GM15510 (cell line): ENCODE results near the gene GRIK1.

Experiments
- POLR2A ChIP-seq: IDR thresholded peaks from 3 replicates; pipeline ENCODE4 v1.6.1; 2011; ENCODE audit warnings: borderline replicate concordance; ENCODE audit not compliant: insufficient read length; ENCODE audit errors: extremely low read depth

Gene GRIK1

DNA sequence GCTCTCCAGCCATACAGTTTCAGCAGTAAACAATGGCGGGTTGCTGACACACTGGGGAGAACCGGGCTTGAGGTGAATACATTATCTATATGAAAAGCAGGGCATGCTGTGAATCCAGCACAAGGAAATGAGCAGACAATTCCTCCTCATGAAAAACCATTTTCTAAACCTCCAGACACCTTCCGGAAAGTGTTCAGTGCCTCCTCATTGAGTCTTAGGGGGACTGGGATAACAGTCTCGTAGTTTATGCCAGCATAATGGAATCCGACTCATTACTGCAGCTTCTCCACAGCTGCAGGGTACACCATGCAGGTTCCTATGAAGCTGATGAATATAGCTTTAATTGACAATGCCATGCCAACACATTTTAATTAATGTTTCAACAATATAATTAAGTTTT lies 356.9 kb downstream of the GRIK1 start:
- TF ChIP-seq POLR2A = no peak

DNA sequence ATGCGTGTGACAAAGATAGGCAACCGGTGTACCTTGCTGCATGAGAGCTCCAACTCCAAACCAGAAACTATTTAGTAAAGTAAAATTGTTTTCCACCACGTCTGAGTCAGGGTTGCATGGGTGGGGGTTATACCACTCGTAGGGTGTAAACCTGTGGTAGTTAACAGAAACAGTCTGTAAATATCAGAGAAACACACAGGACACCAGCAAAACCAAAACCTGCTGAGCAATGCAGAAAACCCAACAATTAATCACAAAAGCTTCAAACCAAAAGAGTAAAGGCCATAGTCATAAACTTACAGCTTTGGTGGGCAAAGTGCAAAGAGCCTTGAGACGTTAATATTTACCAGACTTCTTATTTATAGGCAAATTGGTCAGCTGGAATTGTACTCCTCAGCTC lies 358.4 kb downstream of the GRIK1 start:
- TF ChIP-seq POLR2A = no peak

DNA sequence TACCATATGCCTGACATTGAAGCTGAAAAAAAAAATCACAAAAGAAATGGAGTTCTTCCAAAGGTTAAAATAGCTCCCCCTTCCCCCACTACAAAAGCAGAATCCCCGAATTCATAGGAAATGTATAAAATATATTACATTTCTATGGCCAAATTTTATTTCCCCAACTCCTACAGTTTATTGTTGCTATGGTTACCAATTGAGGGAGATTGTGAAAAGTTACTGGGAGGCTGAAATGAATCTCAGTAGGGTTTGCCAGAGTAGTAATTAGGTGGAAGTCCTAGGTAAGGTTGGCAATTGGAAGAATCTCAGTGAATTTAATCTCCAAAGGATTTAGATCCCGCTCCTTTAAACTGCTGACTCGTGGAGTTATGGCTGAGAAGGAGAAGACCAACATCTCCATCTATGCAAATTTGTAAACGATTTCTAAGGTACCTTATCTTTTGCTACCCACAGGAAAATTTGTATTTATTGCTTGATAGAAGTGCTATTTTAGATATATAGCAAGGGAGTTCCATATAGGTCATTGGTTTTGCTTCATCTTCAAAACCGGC lies 359.0 kb downstream of the GRIK1 start:
- TF ChIP-seq POLR2A = no peak

DNA sequence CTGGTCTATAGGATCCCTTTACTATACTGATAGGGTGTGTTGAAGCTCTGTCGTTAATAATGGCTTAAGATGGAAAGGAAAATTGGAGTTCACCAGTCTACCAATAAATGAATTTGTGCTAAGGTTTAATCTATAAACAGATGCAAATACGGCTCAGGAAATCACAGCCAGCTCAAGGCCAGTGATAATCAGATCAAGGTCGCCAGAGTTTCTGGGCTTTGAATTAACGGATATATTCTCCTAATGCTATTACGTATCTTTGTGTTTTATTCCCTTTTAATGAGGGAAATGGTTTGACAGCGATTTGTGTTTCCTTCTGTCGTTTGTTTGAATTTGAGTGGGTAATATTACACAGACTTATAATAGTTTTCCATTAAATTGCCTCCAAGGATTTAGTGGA lies 361.5 kb downstream of the GRIK1 start:
- no peak for TF ChIP-seq POLR2A

DNA sequence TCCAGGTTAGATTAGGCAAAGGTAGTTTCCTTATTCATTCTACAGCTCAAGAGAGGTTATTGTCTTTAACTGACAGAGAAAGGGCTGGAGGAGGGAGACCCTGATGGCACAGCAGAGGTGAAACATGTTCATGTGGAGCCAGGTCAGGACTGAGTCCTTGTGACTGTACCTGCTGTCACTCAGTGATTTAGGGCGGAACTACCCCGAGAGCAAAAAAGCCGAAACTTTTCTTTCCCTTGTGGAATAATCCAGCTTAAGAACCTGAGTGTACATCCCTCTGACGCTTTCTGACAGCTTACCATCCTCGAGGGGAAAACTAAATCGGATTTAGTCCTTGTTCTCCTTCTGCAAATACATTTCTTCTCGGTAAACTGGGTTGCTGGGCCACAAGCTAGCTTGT lies 367.8 kb downstream of the GRIK1 start:
- TF ChIP-seq POLR2A = no peak

DNA sequence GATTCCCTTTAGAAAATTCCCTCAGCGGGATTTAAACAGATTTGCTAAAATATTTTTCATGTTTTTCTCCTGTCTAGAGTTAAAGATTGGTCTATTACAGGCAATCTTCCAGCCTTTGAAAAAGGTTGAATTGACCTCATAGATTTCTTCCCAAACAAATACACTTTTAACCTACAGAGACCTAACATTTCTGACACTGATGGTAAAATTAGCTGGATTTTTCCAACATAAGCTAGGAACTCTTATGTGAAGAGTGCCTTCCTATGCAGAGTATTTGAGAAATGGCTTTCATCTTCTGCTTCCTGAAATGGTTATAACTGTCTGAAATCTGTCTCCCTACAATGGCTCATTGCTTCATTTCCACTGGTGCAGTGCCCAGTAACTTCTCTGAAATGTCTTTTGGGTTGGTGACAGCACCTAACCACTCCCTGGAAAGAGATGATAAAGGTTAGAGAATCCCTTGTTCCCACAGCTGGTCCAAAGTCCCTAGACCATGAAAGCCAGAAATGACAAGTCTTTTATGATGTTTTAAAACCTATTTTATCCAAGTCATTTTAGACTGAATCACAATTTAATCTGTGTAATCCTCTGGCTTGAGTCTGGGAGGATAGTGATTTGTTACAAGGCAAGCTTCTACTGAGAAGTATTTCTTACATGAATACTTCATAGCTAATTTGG lies 371.6 kb downstream of the GRIK1 start:
- TF ChIP-seq POLR2A = no peak

DNA sequence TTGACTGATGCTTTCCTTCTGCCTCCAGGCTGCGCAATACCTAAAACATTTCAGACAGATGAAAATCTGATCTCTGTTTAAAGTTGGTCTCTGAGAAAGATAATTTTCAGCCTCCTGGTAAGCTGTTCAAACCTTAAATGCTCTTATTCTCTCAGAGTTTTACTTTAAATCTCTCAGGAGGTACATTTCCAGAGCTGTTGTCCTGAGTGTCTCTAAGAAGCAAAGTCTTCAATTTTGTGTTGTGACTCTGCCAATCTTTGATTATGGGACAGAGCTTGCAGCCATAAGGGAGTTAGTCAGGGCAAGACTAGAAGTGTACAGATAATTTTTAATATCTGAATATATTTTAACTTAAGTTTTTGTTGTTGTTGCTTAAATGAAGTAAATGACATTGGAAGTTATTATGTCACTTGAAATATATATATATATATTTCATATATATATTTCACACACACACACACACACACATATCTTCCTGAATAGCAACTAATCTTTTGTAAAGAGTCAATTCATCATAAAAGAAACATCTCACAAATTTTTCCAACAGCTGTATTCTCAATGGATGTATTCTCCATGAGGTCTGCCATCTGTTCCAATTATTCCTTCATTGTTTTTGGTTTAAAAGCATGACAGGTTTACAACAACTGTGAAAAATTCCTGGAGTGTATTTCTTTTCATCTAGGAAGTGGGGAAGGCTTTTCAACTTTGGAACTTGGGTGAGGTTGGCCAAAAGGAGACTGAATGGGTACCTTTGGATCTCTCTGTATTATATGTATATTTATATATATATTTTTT lies 381.7 kb downstream of the GRIK1 start:
- TF ChIP-seq POLR2A = no peak

DNA sequence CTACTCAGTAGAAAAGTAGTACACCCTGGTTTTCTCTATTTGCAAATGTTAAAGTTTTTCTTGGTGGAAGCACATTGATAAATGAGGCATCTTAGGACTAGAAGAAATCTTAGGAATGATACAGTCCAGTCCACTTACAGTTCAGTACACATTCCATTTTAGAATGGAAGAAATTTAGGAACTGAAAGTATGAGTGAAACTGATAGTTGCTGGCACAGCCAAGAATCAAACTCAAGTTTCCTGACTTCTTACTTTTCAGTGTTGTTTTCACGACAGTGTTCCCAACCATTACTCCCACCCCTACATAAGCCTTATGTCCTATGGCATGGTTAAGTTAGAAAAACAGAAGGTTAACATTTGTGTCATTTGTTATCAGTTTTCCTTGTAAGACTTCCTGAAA lies 382.6 kb downstream of the GRIK1 start:
- no peak for TF ChIP-seq POLR2A

DNA sequence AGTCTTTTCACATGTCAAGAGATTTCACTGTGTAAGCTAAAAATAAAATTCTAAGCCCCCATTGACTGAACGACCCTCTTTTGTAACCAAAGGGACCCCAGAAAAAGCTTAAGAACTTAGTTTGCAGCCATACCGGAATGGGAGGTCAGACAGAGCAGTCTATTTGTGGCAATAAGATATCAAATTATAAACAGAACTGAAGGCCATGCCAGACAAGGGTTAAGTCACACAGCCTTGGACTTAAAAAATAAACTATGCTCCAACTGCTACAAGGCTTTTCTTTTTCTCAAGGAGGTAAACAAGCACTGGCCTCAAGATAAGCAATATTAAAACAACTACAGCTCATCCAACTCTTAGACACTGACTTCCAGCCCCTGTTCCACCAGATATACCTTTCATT lies 384.2 kb downstream of the GRIK1 start:
- no peak for TF ChIP-seq POLR2A

DNA sequence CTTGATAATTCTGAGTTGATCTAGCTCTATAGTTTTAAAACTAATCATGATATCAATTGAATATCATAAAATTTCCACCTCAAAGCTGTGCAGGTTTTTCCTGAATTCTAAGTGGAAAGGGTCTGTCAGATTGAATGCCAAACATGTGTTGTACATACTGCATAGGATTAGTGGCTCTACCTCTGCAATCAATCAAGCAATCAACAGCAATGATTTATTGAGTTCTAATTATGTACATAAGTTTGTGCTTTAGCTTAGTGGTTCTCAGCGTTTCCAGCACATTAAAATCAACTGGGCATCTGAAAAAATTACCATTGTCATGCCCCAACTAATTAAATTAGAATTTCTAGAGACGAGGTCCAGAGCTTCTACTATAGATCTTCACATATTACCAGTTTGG lies 389.6 kb downstream of the GRIK1 start:
- TF ChIP-seq POLR2A = no peak

DNA sequence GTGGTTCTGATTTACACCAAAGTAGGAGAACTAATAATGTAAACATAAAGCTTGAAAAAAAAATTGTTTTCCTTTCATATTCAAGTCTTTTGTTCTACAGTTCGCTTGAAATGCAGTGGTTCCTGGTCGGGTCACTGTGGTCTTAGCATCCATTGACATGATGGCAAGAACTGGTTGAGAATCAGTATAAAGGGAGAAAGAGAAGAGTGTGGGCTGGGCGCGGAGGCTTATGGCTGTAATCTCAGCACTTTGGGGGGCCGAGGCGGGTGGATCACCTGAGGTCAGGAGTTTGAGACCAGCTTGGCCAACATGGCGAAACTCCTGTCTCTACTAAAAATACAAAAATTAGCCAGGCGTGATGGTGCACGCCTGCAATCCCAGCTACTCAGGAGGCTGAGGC lies 390.2 kb downstream of the GRIK1 start:
- TF ChIP-seq POLR2A = no peak

DNA sequence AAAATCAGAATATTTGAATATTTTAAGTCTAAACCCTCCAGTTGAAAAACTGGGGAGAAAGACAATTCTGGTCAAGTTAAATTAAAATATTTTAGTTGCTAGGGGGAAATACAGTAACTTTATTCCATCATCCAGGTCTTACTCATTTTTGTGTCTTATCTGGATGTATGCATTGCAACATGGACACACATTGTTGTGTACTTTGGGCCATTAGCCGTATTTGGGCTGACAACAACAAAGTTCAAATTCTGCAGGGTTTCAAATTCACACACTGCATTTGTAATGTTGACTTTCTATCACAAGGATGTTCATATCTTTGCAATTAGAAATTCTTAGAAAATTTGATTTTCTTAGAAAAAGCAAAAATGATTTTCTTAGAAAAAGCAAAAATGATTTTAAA lies 391.8 kb downstream of the GRIK1 start:
- no peak for TF ChIP-seq POLR2A

DNA sequence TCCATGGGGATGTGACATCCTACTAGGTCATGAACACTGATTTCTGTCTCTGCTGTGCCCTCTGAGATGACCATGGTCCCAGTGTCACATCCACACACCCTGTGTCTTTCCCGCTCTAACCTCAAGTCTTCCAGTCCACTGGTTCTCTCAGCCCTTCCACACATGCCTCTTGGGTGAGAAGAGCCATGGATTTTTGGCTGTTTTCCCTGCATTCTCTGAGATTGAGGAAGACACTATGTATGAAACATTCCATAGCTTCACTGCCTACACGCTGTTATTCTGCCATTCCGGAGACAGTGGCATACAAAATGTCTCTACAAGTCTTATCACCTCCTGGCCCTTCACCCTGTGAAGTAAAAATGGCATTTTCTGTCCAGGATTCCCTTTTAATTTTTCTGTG lies 393.7 kb downstream of the GRIK1 start:
- TF ChIP-seq POLR2A = no peak

DNA sequence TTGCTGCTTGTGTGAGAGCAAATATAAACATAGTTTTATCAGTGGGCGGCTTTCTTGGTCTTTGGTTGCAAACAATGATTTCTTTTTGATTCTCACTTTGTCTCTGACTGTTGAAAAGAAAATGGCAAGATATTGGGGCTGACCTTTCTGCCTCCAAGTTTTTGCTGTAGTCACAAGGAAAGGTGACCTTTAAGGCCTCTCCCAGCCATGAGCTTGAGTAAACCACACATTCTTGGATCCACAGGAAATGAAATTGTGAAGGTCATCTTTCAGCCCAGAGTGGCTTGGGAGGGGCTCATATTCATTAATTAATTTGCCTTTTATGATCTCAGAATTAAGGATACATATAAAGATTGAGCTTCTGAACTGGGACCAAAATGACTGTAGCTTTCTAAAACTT lies 399.5 kb downstream of the GRIK1 start:
- no peak for TF ChIP-seq POLR2A

DNA sequence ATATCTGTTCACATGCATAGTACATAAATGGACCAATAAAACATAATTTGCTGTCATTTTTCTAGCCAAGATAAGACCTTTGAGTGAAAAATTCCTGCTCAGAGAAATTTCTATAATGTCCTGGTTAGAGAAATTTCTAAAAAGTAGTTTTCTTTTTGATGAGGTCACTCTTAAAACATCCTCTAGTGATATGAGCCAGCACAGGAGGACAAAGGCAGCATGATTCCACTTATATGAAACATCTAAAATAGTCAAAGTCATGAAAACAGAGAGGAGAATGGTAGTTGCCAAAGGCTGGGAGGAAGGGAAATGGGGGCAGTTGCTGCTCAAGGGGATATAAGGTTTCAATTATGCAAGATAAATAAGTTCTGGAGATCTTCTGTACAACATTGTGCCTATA lies 401.7 kb downstream of the GRIK1 start:
- TF ChIP-seq POLR2A = no peak

DNA sequence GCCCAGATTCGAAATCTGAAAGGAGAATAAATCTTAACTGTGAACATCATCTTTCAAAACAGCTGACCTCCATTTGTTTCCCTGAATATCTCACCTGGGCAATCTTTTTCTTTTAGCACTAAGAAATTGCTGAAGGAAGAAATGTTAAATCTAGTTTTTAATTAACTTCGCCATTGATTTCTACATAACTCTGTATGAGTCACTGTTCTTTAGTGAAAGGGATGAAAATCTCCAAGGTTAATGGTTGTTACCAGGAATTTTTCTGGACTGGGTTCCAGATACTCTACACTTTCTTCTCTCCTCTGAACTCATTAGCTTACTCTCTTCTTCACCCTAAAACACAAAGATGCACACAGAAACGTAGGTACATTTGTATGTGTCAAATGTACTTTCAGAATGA lies 405.3 kb downstream of the GRIK1 start:
- no peak for TF ChIP-seq POLR2A
